Ascending aorta (tissue), 2 donors: ENCODE measurements around the gene CAV2. TPM values are rescaled to one million over a fixed set of nuclear protein-coding genes. Genes with fewer than 3 reads are reported as not detected.

Experiments used
- DNase-seq, 2 donors: peaks; one replicate each; pipeline ENCODE4 v3.0.0-alpha.2; 2019; ENCODE audit warnings: low spot score in 2 of 2
- H3K27ac ChIP-seq, 2 donors: fragments of 200-600 bp; sonication (generic); one replicate each; pipeline ENCODE4 v1.5.1; 2016 to 2017; ENCODE audit warnings: mild to moderate bottlenecking in 1 of 2
- H3K27me3 ChIP-seq: fragments of 200-600 bp; sonication (generic); one replicate; pipeline ENCODE4 v1.5.1; 2017
- H3K36me3 ChIP-seq, 2 donors: fragments of 200-600 bp; sonication (generic); one replicate each; pipeline ENCODE4 v1.5.1; 2016
- H3K4me1 ChIP-seq, 2 donors: fragments of 200-600 bp; sonication (generic); one replicate each; pipeline ENCODE4 v1.5.1; 2016 to 2017; ENCODE audit warnings: mild to moderate bottlenecking in 1 of 2
- H3K4me3 ChIP-seq, 2 donors: fragments of 200-600 bp; sonication (generic); one replicate each; pipeline ENCODE4 v1.5.1; 2016 to 2017; ENCODE audit warnings: mild to moderate bottlenecking in 1 of 2
- H3K9me3 ChIP-seq, 2 donors: fragments of 200-600 bp; sonication (generic); one replicate each; pipeline ENCODE4 v1.5.1; 2016
- CTCF ChIP-seq, 3 experiments: fragments of 200-600 bp in 2 of 3; fragments of 450-650 bp in 1 of 3; sonication (generic) in 2 of 3; IDR thresholded peaks; one replicate each; pipeline ENCODE4 v1.5.1; 2016 to 2019; ENCODE audit warnings: antibody characterized with exemption in 3 of 3, mild to moderate bottlenecking in 1 of 3, moderate library complexity in 1 of 3
- intact Hi-C: fragments of 100-400 bp; cut with DNase I; formaldehyde crosslinking; loops from one replicate; pipeline ENCODE4 v1.15.1; 2023
- total RNA-seq: library from RNA; depleted of rRNA; stranded (reverse); fragments of >200 nt; gene quantifications from one replicate; pipeline ENCODE4 v1.1.0, GENCODE V29; 2016

The CAV2 gene
- total RNA-seq, 1 donor from 2014 or later = 92.6 TPM

- peak overlapping the region; percentile 97 to 99 for H3K27ac ChIP-seq
- peaks cover 0 to 12% of the 10 kb centered on the region in 2 donors for H3K4me1 ChIP-seq
- no peaks in the 10 kb centered on the region for H3K9me3 ChIP-seq
- H3K36me3 ChIP-seq = peaks cover 0 to 6% of the 10 kb centered on the region in 2 donors
- H3K27me3 ChIP-seq = no peaks in the 10 kb centered on the region
- peak overlapping the region; percentile 75 to 98 for H3K4me3 ChIP-seq
- TF ChIP-seq CTCF (IDR thresholded peaks at IDR 0.05) = peak in 1 of 3 experiments; percentile 14
- peak in 1 of 2 donors; percentile 76 for DNase-seq
- intact Hi-C loops = loop anchor here (1.0 to 5.0 kb wide), 7 partner anchors 26 to 348 kb away; partner anchors contain the start of genes CAV2 and TES
Measured at GRCh38 chr7:116525298-116525912, 25.9 kb downstream of the CAV2 start.

- Histone ChIP-seq H3K27me3 (no peaks in the 10 kb centered on the region), H3K4me3 (peak overlapping the region; percentile 75 to 98), H3K36me3 (peaks cover 0 to 9% of the 10 kb centered on the region in 2 donors), H3K27ac (peak overlapping the region; percentile 97 to 99), H3K4me1 (peaks cover 0 to 18% of the 10 kb centered on the region in 2 donors), H3K9me3 (no peaks in the 10 kb centered on the region)
- intact Hi-C loops = loop anchor here (1.0 to 5.0 kb wide), 10 partner anchors 27 to 349 kb away; partner anchors contain the start of genes CAV2 and TES
- peak; percentile 49 to 97 (median 62) for TF ChIP-seq CTCF (IDR thresholded peaks at IDR 0.05)
- peak; percentile 14 to 89 for DNase-seq
Measured at GRCh38 chr7:116525913-116526861, 26.6 kb downstream of the CAV2 start.

GRCh38 chr7:116526897-116527296, 27.4 kb downstream of the CAV2 start:
- H3K4me1 ChIP-seq = peaks cover 0 to 20% of the 10 kb centered on the region in 2 donors
- H3K36me3 ChIP-seq = peaks cover 0 to 9% of the 10 kb centered on the region in 2 donors
- intact Hi-C loops = loop anchor here (1.0 to 5.0 kb wide), 8 partner anchors 32 to 350 kb away; partner anchors contain the start of gene TES
- peak overlapping the region; percentile 97 to 99 for H3K27ac ChIP-seq
- peak overlapping the region; percentile 75 to 98 for H3K4me3 ChIP-seq
- DNase-seq = no peak
- no peaks in the 10 kb centered on the region for H3K27me3 ChIP-seq
- H3K9me3 ChIP-seq = no peaks in the 10 kb centered on the region
- TF ChIP-seq CTCF (IDR thresholded peaks at IDR 0.05) = no peak

GRCh38 chr7:116527521-116527920, 28.0 kb downstream of the CAV2 start:
- peak overlapping the region; percentile 75 to 98 for H3K4me3 ChIP-seq
- no peaks in the 10 kb centered on the region for H3K9me3 ChIP-seq
- peak overlapping the region; percentile 97 to 99 for H3K27ac ChIP-seq
- intact Hi-C loops = loop anchor here (2.0 to 5.0 kb wide), 7 partner anchors 31 to 350 kb away; partner anchors contain the start of gene TES
- no peaks in the 10 kb centered on the region for H3K27me3 ChIP-seq
- no peak for DNase-seq
- H3K36me3 ChIP-seq = peaks cover 0 to 9% of the 10 kb centered on the region in 2 donors
- H3K4me1 ChIP-seq = peaks cover 0 to 20% of the 10 kb centered on the region in 2 donors
- TF ChIP-seq CTCF (IDR thresholded peaks at IDR 0.05) = no peak

- intact Hi-C loops = loop anchor here (5.0 kb wide), 5 partner anchors 211 to 351 kb away; partner anchors contain the start of gene TES
- H3K4me1 ChIP-seq = peaks cover 0 to 23% of the 10 kb centered on the region in 2 donors
- DNase-seq = peak in 1 of 2 donors; percentile 87
- TF ChIP-seq CTCF (IDR thresholded peaks at IDR 0.05) = no peak
- no peaks in the 10 kb centered on the region for H3K27me3 ChIP-seq
- H3K9me3 ChIP-seq = no peaks in the 10 kb centered on the region
- peak overlapping the region; percentile 97 to 99 for H3K27ac ChIP-seq
- peak overlapping the region; percentile 75 to 98 for H3K4me3 ChIP-seq
- H3K36me3 ChIP-seq = peaks cover 0 to 13% of the 10 kb centered on the region in 2 donors
Measured at GRCh38 chr7:116528008-116528789, 28.7 kb downstream of the CAV2 start.
